Measurements from ENCODE around the gene MED25. TPM values are rescaled to one million over a fixed set of nuclear protein-coding genes. Genes with fewer than 3 reads are reported as not detected.

Gene MED25
- total and polyA plus RNA-seq, 9 of the 15 experiments (the other 6 are each of a cell fraction or from before 2014, with no cell fraction given) = 4.1 to 93.9 (median 19.3) TPM

- no peak overlapping the region for H3K4me3 ChIP-seq
- no peak for ATAC-seq
- H3K4me2 ChIP-seq (ENCODE audit: insufficient read depth, low read length) = no peak overlapping the region
- BruUV-seq (replicated peaks) = no TSS peak
- ChIA-PET POLR2A (interaction anchor here (2.1 kb wide), 1 partner anchor 21 kb away, joined by 5 read pairs; the partner anchor contains the start of gene PTOV1), CTCF (ENCODE audit: low intra/inter-chr PET ratio) (no interaction called here)
- H3K9me3 ChIP-seq (replicated peaks; ENCODE audit: control insufficient read depth, insufficient read depth, low read depth, low read length) = no peaks in the 10 kb centered on the region
- peaks cover 10% of the 10 kb centered on the region; the same call in 2 of the 3 replicates for H3K79me2 ChIP-seq (ENCODE audit: control insufficient read depth, insufficient read depth, low read length)
- TF ChIP-seq DDX20 (tag; IDR thresholded peaks at IDR 0.05; ENCODE audit: low read depth) (no peak), SREBF1 (IDR thresholded peaks at IDR 0.05; ENCODE audit: borderline replicate concordance, low read depth, low read length) (no peak), ARID1B (IDR thresholded peaks at IDR 0.05) (no peak), MED1 (CRISPR knock-in tag; IDR thresholded peaks at IDR 0.05; ENCODE audit: borderline replicate concordance) (no peak), CREM (IDR thresholded peaks at IDR 0.05; ENCODE audit: low read depth) (no peak), SLC30A9 (CRISPR knock-in tag; IDR thresholded peaks at IDR 0.05) (no peak), SRSF3 (IDR thresholded peaks at IDR 0.05; ENCODE audit: insufficient read depth, low read length) (no peak), RCOR1 (IDR thresholded peaks at IDR 0.05; ENCODE audit: borderline replicate concordance in 1 of 2, low read depth in 2 of 2, low read length in 2 of 2) (no peak), ZBTB34 (CRISPR knock-in tag; IDR thresholded peaks at IDR 0.05) (no peak), DEAF1 (CRISPR knock-in tag; IDR thresholded peaks at IDR 0.05) (no peak), JUN (IDR thresholded peaks at IDR 0.05; ENCODE audit: borderline replicate concordance, low read depth, low read length) (no peak), JUN (CRISPR knock-in tag; IDR thresholded peaks at IDR 0.05; ENCODE audit: borderline replicate concordance) (no peak)
- intact Hi-C loops (cut with micrococcal nuclease) (no loop called here), in situ Hi-C loops (cut with MboI) (no loop called here)
- FAIRE-seq = no peak
- no peak for DNase-seq (ENCODE audit: extremely low read depth in 1 of 4, low spot score in 3 of 4)
- no peaks in the 10 kb centered on the region for H3K27me3 ChIP-seq (ENCODE audit: control insufficient read depth in 2 of 2, insufficient read depth in 2 of 2, low read length in 2 of 2)
- H3K9ac ChIP-seq (ENCODE audit: insufficient read depth in 1 of 2, low read depth in 2 of 2, low read length in 2 of 2) = no peak overlapping the region
- H3K4me1 ChIP-seq (replicated peaks in 1 of 2; ENCODE audit: control insufficient read depth in 2 of 2, insufficient read depth in 2 of 2, low read length in 2 of 2) = peaks cover 0 to 16% of the 10 kb centered on the region in 2 experiments; a peak in 2 of 5 replicates
- H3K36me3 ChIP-seq (ENCODE audit: control insufficient read depth, insufficient read depth, low read length) = peaks cover 78% of the 10 kb centered on the region; the same call in 2 of the 3 replicates
- WGBS (ENCODE audit: insufficient coverage, low coverage, missing lambda C conversion rate) = 89% methylated on average over 8 of the region's 8 CpGs
- H3K9me1 ChIP-seq (ENCODE audit: control insufficient read depth, insufficient read depth, low read length) = no peaks in the 10 kb centered on the region
- no peak overlapping the region for H3K27ac ChIP-seq (ENCODE audit: extremely low read depth, low read depth, low read length)
- no peak overlapping the region for H2AFZ ChIP-seq (ENCODE audit: low read depth, low read length)
- H4K20me1 ChIP-seq (replicated peaks; ENCODE audit: control insufficient read depth, insufficient read depth, low read length) = no peaks in the 10 kb centered on the region
These were observed 11.1 kb downstream of the MED25 start for GRCh38 chr19:49829200-49829599.

Data from K562 (cell line).